Heart left ventricle (tissue), 13 donors: Measurements from ENCODE around the gene ELF4.

Experiments
- POLR2A ChIP-seq, 2 donors: fragments of 450-650 bp; IDR thresholded peaks; one replicate each; pipeline ENCODE4 v1.6.1; 2017; ENCODE audit warnings: antibody characterized with exemption in 2 of 2, mild to moderate bottlenecking in 2 of 2, moderate library complexity in 2 of 2
- TF ChIP-seq, protein P1 (sequence below), 12 donors: fragments of 200-600 bp; sonication (generic) in 4 of 12; IDR thresholded peaks; one replicate each; pipeline versions ENCODE4 v1.5.0 to v1.8.0; 2018 to 2022; ENCODE audit warnings: antibody characterized with exemption in 12 of 12, mild to moderate bottlenecking in 5 of 12
- donor health status: ischemic (EF 13 %, LVEDD 7.1; RV severe dilation, severe dysfunction).
- donor health status: DM: no; HTN: yes; CAD: no.
- donor health status: DM: no; HTN: no; CAD: no.
- donor health status: ischemic (EF 25% LVEDD 6.9; RV normal size, moderate dysfunction).
- donor health status: ischemic (EF 25% LVEDD 5.7; RV mildly dilated, moderate dysfunction).
- donor health status: ischemic (EF 35%, LVEDD 5.7; RV mildly dilated, moderate dysfunction).
- donor health status: nonischemic (EF 11% LVEDD 7.7; RV severe dilation, severe dysfunction).
- donor health status: DM: yes; HTN: yes; CAD: no.
- donor health status: PGD.
- donor health status: ischemic (EF 29% LVEDD 5.4; RV normal size, mild dysfunction).
- donor health status: nonischemic (EF 23%, LVEDD 6.1; RV moderate dilation, normal function).

DNA sequence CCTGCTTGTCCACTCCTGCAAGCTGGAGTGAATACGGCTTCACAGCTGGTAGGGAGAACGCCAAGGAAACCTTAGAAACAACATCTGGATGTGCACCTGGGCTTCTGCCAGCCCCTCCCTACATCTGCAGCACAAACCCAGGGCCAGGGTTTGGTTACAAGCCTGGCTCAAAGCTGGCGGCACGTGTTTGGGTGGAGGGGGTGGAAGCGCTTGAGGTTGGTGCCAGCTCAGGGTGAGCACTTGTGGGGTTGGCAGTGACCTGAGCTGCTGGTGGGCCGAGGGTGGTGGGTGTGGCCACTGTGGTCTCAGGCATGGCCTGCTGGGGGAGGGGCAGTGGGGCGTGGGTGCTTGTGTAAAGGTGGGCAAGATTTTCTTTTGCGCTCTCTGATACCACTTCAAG, 15.6 kb downstream of the ELF4 start:
- no peak for TF ChIP-seq POLR2A (IDR thresholded peaks at IDR 0.05)
- TF ChIP-seq, protein P1, sequence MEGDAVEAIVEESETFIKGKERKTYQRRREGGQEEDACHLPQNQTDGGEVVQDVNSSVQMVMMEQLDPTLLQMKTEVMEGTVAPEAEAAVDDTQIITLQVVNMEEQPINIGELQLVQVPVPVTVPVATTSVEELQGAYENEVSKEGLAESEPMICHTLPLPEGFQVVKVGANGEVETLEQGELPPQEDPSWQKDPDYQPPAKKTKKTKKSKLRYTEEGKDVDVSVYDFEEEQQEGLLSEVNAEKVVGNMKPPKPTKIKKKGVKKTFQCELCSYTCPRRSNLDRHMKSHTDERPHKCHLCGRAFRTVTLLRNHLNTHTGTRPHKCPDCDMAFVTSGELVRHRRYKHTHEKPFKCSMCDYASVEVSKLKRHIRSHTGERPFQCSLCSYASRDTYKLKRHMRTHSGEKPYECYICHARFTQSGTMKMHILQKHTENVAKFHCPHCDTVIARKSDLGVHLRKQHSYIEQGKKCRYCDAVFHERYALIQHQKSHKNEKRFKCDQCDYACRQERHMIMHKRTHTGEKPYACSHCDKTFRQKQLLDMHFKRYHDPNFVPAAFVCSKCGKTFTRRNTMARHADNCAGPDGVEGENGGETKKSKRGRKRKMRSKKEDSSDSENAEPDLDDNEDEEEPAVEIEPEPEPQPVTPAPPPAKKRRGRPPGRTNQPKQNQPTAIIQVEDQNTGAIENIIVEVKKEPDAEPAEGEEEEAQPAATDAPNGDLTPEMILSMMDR (IDR thresholded peaks at IDR 0.05) = no peak
